Measurements from ENCODE around the gene RAB19.

DNA sequence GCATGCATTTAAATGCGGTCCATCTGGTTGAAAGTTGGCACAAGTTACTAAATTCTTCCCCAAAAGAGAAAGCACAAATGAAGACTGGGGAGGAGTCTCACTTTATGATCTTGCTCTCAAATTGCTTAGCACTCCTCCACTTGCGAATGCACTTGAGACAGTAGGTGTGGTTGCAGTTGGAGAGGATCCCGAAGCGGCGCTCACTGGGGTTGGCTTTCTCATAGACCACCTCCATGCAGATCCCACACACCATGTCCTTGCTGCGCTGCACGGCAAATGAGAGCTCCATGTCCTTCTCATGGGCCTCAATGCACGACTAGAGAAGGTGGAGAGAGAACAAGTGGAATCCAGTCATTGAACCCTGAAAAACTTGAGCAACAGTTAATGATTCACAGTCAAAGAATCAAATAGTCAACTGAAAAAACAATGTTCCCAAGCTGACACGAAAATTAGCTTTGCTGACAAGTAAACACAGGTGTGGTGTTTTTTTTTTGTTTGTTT lies 52.7 kb downstream of the RAB19 start:
- TF ChIP-seq, protein P1, sequence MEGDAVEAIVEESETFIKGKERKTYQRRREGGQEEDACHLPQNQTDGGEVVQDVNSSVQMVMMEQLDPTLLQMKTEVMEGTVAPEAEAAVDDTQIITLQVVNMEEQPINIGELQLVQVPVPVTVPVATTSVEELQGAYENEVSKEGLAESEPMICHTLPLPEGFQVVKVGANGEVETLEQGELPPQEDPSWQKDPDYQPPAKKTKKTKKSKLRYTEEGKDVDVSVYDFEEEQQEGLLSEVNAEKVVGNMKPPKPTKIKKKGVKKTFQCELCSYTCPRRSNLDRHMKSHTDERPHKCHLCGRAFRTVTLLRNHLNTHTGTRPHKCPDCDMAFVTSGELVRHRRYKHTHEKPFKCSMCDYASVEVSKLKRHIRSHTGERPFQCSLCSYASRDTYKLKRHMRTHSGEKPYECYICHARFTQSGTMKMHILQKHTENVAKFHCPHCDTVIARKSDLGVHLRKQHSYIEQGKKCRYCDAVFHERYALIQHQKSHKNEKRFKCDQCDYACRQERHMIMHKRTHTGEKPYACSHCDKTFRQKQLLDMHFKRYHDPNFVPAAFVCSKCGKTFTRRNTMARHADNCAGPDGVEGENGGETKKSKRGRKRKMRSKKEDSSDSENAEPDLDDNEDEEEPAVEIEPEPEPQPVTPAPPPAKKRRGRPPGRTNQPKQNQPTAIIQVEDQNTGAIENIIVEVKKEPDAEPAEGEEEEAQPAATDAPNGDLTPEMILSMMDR (IDR thresholded peaks at IDR 0.05), result no peak
- TF ChIP-seq POLR2A (IDR thresholded peaks at IDR 0.05), result no peak

Measured in testis (tissue), 2 donors.